ENCODE results near the gene ADAP1. TPM values are rescaled to one million over a fixed set of nuclear protein-coding genes. Genes with fewer than 3 reads are reported as not detected.

Gene ADAP1
- total and polyA plus RNA-seq, 2 of the 8 experiments (the other 6 are each of a cell fraction or from before 2014, with no cell fraction given), result 5.8 to 6.1 TPM

GRCh38 chr7:981793-982510 is 27.5 kb upstream of the ADAP1 start (continued):
- TF ChIP-seq CHD2 (IDR thresholded peaks at IDR 0.05; ENCODE audit: low read length), result no peak
- no peak for TF ChIP-seq ASH2L (IDR thresholded peaks at IDR 0.05; ENCODE audit: low read length)
- TF ChIP-seq KDM5A (IDR thresholded peaks at IDR 0.05; ENCODE audit: low read length), result no peak
- TF ChIP-seq SIN3A (conservative IDR thresholded peaks at IDR 0.05 in 1 of 2, IDR thresholded peaks at IDR 0.05 in 1 of 2; ENCODE audit: low read depth in 1 of 2, low read length in 2 of 2), result no peak
